HG03457 (cell line): Measurements from ENCODE around the gene MMP28.

Experiments used
- ATAC-seq: cut with Tn5 transposase; IDR thresholded peaks from one replicate; pipeline ENCODE4 v1.9.1; 2021; ENCODE audit warnings: moderate number of reproducible peaks; ENCODE audit not compliant: unreplicated experiment

MMP28 gene

DNA sequence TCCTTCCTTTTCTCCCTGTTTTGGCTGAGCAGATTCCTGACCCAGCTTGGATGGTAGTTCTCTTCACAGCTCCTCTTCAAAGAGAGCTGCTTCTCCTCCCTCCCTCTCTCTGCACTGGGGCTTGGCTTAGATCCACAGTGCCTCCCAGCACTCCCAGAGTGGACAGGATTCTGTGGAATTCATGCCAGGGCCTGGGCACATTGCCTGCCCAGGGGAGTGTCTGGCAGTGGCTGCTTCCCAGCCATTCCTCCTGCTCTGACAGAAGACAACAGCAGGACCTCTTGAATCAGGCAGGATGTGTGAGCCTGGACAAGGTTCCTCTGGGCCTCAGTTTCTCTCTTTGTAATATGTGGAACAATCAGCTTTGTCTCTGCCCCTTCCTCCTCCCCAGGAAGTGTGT, 4.5 kb upstream of the MMP28 start:
- no peak for ATAC-seq

DNA sequence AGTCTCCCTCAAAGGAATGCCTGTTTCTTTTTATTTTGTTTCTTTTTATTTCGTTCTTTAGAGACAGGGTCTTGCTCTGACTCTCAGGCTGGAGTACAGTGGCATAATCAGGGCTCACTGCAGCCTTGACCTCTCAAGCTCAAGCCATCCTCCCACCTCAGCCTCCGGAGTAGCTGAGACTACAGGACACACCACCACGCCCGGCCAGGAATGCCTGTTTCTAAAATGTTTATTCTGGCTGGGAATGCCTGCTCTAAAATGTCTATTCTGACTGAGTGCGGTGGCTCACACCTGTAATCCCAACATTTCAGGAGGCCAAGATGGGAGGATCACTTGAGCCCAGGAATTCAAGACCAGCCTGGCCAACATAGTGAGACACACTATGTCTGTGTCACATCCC, 2.5 kb upstream of the MMP28 start:
- no peak for ATAC-seq

DNA sequence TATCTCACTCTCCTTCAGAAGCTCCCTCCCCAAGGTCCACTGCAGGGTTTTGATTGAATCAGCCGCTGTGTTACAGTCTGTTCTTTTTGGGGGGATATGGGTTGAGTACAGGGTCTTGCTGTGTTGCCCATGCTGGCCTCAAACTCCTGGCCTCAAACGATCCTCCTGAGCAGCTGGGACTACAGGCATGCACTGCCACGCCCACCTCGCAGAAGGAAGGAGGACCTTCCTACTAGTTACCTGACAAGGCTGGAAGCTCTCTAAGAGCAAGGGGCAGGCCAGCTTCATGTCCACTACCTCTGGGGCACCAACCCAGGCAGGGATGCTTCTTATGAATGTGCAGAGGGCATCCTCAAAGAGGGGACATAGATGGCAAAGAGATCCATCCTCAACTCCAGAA, 1.9 kb upstream of the MMP28 start:
- ATAC-seq, result no peak

DNA sequence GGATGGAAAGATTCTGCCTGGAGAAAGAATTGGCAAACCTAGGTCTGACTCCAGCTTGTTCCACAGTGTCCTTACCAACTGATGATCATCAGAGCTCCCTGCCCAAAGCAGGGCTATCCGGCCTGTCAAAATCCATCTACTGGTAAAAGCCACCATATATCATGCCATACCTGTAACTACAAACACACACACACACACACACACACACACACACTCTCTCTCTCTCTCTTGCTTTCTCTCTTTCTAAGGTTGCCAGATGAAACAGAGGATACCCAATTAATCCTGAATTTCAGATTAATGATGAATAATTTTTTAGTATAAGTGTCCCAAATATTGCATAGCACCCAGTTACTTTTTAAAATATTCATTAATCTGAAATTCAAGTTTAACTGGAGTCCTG, 1.5 kb upstream of the MMP28 start:
- ATAC-seq, result no peak

DNA sequence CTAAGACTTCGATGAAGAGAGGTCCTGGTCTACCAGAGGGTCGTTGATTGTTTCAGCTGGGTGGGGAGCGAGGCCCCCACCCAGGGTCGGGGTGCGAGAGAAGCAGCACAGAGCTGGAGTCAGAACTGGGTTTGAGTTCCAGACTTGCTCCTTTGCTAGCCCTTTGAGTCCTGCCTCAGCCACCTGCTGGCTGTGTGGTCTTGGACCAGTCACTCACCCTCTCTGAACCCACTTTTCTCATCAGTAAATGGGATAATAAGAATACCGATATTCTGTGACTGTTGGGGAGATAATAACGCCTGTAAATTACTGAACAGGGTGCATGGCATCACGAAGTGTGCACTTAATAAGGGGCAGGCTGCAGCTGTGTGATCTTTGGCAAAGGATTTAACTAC, 427 bp upstream of the MMP28 start:
- no peak for ATAC-seq

DNA sequence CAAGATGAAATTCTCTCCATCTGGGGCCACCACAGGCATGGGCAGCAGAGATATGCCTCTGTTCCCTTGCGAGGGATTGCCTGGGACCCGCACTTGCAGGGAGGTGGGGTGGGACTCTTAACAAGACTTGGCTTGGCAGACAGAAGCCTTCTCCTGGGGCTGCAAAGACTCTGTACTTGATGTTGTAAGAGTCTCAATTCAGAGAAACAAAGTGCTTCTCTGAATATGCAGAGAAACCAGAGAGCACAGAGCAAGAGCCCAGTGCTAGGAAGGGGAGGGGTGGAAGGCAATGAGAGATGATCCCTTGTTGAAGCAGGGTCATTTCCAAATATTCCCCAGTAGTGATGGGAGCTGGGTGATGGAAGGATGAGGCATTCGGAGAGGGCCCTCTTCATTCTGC, 2.2 kb downstream of the MMP28 start:
- ATAC-seq, result no peak

DNA sequence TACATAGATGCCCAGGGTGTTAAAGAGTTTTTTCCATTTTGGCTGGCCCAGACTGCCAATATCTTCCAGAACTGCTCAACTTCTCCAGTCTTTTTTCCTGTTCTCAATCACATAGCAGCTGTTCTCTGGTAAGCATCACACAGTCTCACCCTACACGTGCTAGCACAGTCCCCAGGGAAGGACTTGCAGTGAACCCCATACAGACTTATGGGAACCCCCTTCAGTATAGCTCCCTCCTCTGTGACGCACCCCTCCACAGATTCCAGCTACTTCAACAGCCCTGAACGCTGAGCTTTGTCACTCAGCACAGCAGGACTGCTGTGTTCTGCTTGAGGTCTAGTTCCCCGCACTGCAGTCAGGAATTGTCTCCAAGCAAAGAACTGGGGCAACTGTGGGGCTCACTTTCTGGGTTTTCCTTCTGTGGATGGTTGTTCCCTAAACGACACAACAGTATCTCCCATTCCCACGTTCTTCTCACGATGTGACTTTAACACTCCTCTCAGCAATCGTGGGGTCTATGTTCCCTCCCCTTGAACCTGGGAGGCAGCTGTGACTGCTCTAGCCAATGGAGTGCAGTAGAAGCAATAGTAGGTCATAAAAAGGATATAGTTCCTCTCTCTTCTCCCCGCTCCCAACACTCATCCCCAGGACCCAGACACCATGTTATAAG, 3.6 kb downstream of the MMP28 start:
- no peak for ATAC-seq

DNA sequence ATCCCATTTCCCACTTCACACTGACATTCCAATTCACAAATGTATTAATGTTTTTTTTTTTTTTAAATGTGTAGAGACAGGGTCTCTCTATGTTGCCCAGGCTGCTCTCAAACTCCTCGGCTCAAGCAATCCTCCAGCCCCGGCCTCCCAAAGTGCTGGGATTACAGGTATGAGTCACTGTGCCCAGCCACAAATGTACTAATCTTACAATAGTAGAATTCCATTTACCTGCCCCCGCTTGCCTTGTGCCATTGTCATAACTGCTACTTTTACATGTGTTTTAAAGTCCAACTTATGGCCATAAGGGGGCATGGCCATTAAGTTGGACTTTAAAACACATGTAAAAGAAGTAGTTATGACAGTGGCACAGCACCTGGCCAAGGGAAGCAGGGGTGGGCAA, 4.6 kb downstream of the MMP28 start:
- ATAC-seq, result no peak

DNA sequence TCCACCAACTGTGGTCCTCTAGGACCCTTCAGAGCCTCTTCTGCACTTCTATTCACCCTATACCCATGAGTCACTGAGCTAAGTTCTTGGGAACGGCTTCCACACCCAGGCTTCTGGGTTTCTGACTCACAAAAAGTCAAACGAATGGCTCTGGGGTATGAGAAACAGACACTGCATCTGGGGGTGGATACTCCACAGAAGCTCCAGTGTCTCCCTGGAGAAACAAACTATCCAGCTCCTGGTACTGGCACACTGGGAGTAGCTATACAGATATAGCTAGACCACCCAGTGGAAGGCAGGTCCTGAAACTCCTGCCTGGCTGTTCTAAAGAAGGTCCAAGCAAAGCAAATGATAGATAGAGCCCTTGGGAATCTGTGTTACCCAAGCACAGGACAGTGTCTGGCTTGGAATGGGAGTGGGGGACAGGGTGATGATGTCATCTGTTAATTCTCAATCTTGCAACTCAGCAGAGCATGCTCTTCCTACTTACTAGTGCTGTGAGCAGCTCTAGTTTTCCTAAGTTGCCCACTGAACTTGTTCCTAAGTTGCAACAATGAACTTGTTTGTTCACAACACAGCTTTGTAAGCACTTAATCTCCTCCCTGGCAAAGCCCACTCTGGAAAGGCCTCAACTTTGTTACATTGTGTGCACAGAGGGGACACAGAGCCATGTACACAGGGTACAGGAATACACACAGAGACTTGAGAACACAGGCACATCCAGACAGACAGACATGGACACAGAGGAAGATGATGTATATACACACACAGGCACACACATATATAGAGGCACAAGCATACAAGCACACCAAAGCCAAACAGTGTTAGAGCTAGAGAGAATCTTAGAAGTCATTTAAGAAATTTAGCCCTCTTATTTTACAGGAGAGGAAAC, 6.7 kb downstream of the MMP28 start:
- no peak for ATAC-seq

DNA sequence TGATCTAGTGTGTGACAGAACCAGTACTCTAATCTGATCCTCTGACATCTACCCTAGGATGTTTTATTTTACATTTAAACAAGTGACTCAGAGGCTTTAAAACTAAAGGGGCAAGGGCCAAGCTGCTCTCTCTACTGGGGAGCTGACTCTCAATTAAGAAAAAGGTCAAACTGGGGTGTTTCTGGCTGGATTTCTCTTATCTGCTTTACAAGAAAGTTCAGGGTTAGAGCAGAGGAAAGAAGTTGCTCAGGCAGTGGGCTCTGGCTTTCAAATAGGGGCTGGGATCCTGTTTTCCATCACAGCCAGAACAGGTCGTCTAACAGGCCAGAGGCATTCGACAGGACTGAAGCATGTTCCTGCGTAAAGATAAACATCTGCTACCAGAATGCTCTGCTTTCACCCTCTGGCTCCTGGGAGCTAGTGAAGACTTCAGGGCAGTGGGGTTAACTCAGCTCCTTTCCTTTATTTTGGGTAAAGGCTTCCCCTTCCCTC, 8.5 kb downstream of the MMP28 start:
- no peak for ATAC-seq

DNA sequence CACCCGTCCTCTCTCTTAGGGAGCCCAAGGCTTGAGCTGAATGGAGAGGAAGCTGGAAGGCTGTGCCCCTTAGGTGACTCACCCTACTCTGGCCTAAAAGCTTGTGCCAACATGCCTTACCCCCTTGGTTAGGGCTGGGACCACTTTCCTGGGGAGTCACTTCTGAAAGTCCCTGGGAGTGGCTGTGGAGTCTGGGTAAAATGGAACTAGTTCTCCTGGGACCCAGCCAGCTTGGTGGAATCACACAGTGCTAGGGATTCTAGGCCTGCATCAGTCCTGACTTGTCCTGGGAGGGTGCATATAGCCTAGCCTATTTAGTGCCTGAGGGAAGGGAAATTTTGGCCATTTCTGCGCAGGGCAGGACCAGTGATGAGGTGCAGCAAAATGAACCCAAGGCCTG, 10.5 kb downstream of the MMP28 start:
- ATAC-seq, result no peak

DNA sequence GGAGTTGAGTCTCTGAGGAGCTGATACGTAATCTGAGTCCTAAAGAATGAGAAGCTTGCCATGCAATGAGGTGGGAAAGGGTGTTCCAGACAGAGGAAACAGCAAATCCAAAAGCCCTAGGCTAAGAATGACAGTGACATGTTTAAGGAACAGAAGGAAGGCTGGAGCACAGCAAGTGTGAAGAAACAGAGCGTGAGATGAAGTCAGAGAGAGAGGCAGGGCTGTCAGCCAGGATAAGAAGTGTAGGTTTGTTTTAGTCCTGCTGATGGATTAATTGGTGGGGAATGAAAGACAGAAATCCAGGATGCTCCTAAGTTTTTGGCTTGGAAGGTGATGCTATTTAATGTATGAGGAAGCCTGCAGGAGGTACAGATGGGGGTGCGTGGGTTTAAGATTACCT, 14.5 kb downstream of the MMP28 start:
- no peak for ATAC-seq

DNA sequence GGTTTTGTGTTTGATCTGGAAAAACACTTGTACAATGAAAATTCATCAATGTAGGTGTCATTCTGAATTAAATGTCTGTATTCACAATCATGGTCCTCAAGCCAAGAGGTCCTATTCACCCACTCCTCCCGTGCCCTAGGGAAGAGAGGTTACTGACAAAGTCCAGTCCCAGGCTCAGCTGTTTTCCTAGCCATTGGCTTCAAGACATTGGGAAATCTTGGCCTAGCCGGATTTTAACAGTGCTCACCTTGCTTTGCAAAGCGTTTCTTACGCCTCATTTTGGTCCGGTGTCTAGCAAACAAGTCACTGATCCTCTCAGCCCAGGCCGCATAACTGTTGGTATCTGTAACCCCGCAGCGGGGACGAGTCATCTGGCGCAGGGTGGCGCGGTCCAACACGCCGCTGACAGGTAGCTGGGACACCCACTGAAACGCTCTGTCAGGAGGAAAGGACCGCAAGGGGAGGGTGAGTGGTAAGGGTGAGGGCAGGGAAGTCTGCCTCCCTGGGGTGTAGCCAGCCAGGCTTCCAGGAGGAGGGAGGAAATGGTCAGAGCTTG, 16.7 kb downstream of the MMP28 start:
- ATAC-seq, result no peak

DNA sequence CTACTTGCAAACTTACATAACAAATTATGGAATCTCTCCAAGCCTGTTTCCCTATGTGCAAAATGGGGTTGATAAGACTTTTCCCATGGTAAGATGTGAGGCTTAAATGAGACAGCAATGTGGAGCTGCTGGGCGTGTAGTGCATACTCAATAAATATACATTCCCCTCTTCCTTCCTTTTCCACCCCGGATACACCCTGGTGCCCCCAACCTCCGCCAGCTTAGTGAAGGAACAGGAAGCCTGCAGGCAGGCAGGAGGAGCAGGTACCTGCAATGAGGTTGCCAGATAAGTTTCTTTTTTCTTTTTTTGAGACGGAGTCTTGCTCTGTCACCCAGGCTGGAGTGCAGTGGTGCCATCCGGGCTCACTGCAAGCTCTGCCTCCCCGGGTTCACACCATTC, 19.9 kb downstream of the MMP28 start:
- ATAC-seq, result no peak

DNA sequence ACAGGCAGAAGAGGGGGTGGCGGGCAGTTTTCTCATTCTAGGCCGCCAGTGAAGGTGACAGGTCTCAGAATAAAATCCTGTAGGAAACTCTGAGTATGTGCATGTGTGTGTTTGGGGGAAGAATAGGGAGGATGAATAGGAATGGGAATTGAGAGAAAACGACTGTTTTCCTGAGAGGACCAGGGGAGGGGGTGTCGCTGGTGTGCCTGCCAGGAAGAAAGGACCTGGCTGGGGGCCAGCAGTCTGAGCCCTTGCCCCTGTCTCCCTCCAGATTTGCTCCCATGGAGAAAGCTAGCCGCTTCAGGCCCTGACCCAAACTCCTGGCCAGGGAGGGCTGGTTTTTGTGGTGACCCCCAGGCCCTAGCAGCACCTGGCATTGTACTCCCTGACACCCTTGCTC, 20.4 kb downstream of the MMP28 start:
- no peak for ATAC-seq

DNA sequence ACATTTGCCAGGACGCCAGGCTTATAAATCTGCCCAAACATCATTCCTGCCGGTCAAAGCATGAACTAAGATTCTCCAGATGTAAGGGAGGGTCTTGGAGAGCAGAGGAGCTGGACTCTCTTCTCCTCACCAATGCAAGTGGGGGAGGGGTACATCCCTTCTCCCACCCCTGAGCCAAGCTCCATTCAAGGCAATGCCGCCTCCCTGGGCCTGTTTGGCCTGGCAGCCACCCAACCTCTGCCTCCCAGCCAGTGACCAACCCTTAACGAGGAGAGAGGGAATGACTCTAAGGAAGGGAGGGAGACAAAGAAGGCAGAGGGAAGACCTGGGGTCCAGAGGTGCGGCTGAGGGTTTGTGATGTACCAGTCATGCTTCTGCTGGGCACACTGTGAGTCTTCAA, 20.9 kb downstream of the MMP28 start:
- no peak for ATAC-seq

DNA sequence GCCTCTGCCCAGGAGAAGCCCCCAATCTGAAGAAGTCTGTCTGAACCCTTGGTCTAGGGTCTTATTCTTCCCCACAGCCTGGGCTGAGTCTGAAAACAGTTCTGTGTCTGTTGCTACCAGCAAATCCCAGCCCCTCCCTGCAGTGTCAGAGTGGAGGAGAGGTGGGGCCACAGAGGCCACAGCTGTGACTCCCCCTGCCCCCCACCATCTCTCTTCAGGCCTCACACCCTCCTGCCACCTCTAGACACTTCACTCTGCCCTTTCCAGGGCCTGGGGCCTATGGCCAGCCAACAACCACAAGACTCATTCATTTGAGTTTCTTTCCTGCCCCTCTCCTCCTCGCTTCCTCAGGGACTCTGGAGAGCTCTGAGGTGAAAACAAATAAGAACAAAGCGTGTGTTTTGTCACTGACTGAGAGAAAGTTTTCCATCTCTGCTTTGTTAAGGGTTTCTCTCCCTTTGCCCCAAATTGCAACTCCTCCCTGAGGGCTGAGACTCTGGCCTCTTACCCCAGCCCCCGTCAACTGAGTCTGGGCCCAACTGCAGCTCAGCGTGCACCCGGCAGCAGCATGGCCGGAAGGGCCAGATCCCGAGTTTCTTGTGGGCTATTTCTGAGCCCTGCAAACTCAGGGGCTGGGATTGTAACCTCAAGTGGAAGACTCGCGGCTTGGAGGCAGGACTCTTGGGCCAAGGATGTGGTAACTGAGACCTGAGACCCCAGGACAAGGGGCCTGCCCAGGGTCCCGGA, 21.6 kb downstream of the MMP28 start:
- ATAC-seq, result no peak

DNA sequence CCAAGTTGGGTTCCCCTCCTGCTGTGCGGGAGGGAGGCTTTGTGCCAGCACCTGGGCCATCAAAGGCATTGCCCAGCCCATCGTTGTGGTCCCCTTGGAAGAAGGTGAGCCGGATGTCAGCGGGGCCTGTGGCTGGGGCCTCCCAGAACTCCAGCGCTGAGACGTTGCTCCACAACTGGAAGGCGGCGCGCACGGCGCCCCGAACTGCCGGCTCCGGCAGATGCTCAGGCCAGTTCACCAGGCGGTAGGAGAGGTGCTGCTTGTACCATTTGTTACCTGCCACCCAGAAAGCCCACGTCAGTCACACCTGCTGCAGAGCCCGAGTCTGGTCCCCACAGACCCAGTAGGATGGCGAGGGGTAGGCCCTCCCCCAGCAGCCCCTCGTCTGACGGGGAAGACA, 22.3 kb downstream of the MMP28 start:
- no peak for ATAC-seq

DNA sequence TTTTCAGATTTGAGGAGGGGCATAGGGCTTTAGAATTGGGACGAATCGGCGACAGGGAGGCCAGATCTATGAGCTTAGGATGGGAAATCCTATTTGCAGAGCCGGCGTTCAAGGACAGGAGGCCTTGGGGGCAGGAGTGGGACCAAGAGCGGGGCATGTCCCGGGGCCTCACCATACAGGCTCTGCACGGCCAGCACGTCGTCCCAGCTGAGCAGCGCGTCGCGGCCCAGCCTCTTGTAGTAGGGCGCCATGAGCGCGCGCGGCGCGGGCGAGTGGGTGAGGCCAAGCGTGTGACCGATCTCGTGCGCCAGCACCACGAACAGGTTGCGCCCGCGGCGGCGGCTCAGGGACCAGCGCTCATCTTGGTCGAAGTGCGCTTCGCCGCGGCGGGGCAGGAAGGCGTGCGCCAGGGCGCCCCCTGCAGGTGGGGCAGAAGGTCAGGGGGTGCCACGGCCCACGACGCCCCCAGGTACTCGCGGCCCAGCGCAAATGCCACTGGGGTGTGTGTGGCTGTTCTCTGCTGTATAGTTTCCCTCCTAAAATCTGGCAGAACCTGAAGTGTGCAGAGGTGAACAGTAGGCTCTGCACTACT, 25.4 kb downstream of the MMP28 start:
- no peak for ATAC-seq

DNA sequence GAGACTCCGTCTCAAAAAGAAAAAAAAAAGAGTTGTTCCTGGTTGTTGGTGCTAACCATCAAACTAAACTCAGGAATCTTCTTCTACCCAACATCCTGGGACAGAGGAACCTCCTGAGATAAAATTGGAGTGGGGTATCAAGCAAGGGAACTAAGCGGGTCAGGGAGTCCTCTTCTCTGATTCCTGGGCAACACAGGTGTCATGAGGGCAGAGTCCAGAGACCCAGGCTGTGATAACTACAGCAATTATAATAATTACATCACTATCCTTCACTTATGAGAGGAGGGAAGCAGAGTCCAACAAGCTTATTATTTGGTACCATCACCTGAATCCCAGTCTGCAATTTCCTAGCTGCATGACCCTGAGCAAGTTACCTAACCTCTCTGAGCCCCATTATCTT, 26.6 kb downstream of the MMP28 start:
- no peak for ATAC-seq

DNA sequence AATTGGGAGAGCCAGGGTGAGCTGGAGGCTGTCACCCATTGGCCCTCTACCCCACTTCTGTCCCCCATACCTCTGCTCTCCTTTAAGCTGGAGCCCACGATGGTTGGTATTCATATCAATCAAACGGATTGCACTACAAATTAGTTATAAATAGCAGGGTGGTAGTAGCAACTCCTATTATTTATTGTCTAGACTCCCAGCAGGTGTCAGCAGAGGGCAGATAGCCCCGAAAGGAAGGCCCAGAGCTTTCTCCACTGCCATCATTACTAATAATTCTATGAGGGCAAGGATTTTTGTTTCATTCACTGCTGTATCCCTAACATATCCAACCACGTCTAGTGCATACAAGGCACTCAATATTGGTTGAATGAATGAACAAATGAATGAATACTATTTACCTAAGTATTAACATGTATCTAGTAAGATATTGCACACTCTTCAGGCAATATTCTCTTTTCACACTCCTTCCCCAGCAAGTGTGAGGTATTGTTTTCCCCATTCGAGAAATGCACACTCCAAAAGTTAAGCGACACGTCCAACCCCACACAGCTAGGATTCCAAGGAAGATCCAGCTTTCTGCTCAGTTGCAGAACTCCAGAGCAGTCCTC, 28.4 kb downstream of the MMP28 start:
- ATAC-seq, result no peak
